Measurements from ENCODE around the gene SACM1L. TPM values are rescaled to one million over a fixed set of nuclear protein-coding genes. Genes with fewer than 3 reads are reported as not detected.

The SACM1L gene
- total RNA-seq, 1 donor: 28.6 TPM

- no peaks in the 10 kb centered on the region for H3K9me3 ChIP-seq (ENCODE audit: low read depth, low read length)
- H3K79me2 ChIP-seq (ENCODE audit: insufficient read depth, low read length): no peaks in the 10 kb centered on the region
- H3K36me3 ChIP-seq (ENCODE audit: insufficient read depth, low read length): no peaks in the 10 kb centered on the region
- TF ChIP-seq CTCF (IDR thresholded peaks at IDR 0.05; ENCODE audit: extremely low read depth, low read depth, low read length): no peak
- H3K27me3 ChIP-seq (ENCODE audit: insufficient read depth, low read length): peaks cover 43% of the 10 kb centered on the region
- no peak overlapping the region for H3K27ac ChIP-seq (ENCODE audit: low read depth, low read length)
- H3K4me1 ChIP-seq (ENCODE audit: insufficient read depth, low read length): no peaks in the 10 kb centered on the region
- DNase-seq (ENCODE audit: insufficient read length, low spot score, missing footprints): peak; percentile 87
- no peak overlapping the region for H2AFZ ChIP-seq (ENCODE audit: low read length)
- no peaks in the 10 kb centered on the region for H4K20me1 ChIP-seq (ENCODE audit: insufficient read depth, low read length)
- H3K4me2 ChIP-seq (ENCODE audit: insufficient read depth, low read length): no peak overlapping the region
- no peak overlapping the region for H3K4me3 ChIP-seq (ENCODE audit: insufficient read depth, low read length)
Measured at GRCh38 chr3:45778761-45779201, 89.6 kb downstream of the SACM1L start.

- TF ChIP-seq CTCF (IDR thresholded peaks at IDR 0.05; ENCODE audit: extremely low read depth, low read depth, low read length): no peak
- Histone ChIP-seq H3K79me2 (ENCODE audit: insufficient read depth, low read length) (no peaks in the 10 kb centered on the region), H3K4me2 (ENCODE audit: insufficient read depth, low read length) (no peak overlapping the region), H4K20me1 (ENCODE audit: insufficient read depth, low read length) (no peaks in the 10 kb centered on the region), H3K4me3 (ENCODE audit: insufficient read depth, low read length) (no peak overlapping the region), H2AFZ (ENCODE audit: low read length) (no peak overlapping the region), H3K4me1 (ENCODE audit: insufficient read depth, low read length) (no peaks in the 10 kb centered on the region), H3K27me3 (ENCODE audit: insufficient read depth, low read length) (peaks cover 40% of the 10 kb centered on the region), H3K36me3 (ENCODE audit: insufficient read depth, low read length) (no peaks in the 10 kb centered on the region), H3K27ac (ENCODE audit: low read depth, low read length) (no peak overlapping the region), H3K9me3 (ENCODE audit: low read depth, low read length) (no peaks in the 10 kb centered on the region)
- no peak for DNase-seq (ENCODE audit: insufficient read length, low spot score, missing footprints)
Measured at GRCh38 chr3:45779746-45780735, 90.8 kb downstream of the SACM1L start.

GRCh38 chr3:45781271-45781670 lies 92.1 kb downstream of the SACM1L start:
- Histone ChIP-seq H3K9me3 (ENCODE audit: low read depth, low read length) (no peaks in the 10 kb centered on the region), H3K4me2 (ENCODE audit: insufficient read depth, low read length) (no peak overlapping the region), H3K27ac (ENCODE audit: low read depth, low read length) (no peak overlapping the region), H3K27me3 (ENCODE audit: insufficient read depth, low read length) (peaks cover 44% of the 10 kb centered on the region), H2AFZ (ENCODE audit: low read length) (no peak overlapping the region), H3K36me3 (ENCODE audit: insufficient read depth, low read length) (no peaks in the 10 kb centered on the region), H3K79me2 (ENCODE audit: insufficient read depth, low read length) (no peaks in the 10 kb centered on the region), H3K4me1 (ENCODE audit: insufficient read depth, low read length) (no peaks in the 10 kb centered on the region), H4K20me1 (ENCODE audit: insufficient read depth, low read length) (no peaks in the 10 kb centered on the region), H3K4me3 (ENCODE audit: insufficient read depth, low read length) (no peak overlapping the region)
- no peak for TF ChIP-seq CTCF (IDR thresholded peaks at IDR 0.05; ENCODE audit: extremely low read depth, low read depth, low read length)
- no peak for DNase-seq (ENCODE audit: insufficient read length, low spot score, missing footprints)

GRCh38 chr3:45781841-45782240 lies 92.6 kb downstream of the SACM1L start:
- H3K4me2 ChIP-seq (ENCODE audit: insufficient read depth, low read length): no peak overlapping the region
- no peaks in the 10 kb centered on the region for H4K20me1 ChIP-seq (ENCODE audit: insufficient read depth, low read length)
- no peak overlapping the region for H2AFZ ChIP-seq (ENCODE audit: low read length)
- no peak overlapping the region for H3K27ac ChIP-seq (ENCODE audit: low read depth, low read length)
- H3K36me3 ChIP-seq (ENCODE audit: insufficient read depth, low read length): no peaks in the 10 kb centered on the region
- H3K27me3 ChIP-seq (ENCODE audit: insufficient read depth, low read length): peaks cover 44% of the 10 kb centered on the region
- H3K4me3 ChIP-seq (ENCODE audit: insufficient read depth, low read length): no peak overlapping the region
- H3K4me1 ChIP-seq (ENCODE audit: insufficient read depth, low read length): no peaks in the 10 kb centered on the region
- H3K79me2 ChIP-seq (ENCODE audit: insufficient read depth, low read length): no peaks in the 10 kb centered on the region
- H3K9me3 ChIP-seq (ENCODE audit: low read depth, low read length): no peaks in the 10 kb centered on the region
- DNase-seq (ENCODE audit: insufficient read length, low spot score, missing footprints): no peak
- TF ChIP-seq CTCF (IDR thresholded peaks at IDR 0.05; ENCODE audit: extremely low read depth, low read depth, low read length): no peak

All from osteoblast (primary cell).